ENCODE results near the gene BCAS2. TPM values are rescaled to one million over a fixed set of nuclear protein-coding genes. Genes with fewer than 3 reads are reported as not detected.

BCAS2 gene
- total and polyA plus RNA-seq, 2 donors (not counting 1 experiment from before 2014, with no cell fraction given), result 30.6 to 43.8 TPM

GRCh38 chr1:114620419-114620818, 39.0 kb upstream of the BCAS2 start:
- intact Hi-C loops (cut with micrococcal nuclease), result no loop called here
- ChIA-PET POLR2A (no interaction called here), CTCF (no interaction called here)
- Histone ChIP-seq H3K4me1 (ENCODE audit: control insufficient read depth in 2 of 2, insufficient read depth in 2 of 2, low read length in 2 of 2) (no peaks in the 10 kb centered on the region), H3K79me2 (ENCODE audit: control insufficient read depth, insufficient read depth, low read length) (no peaks in the 10 kb centered on the region), H3K9ac (ENCODE audit: low read length) (no peak overlapping the region), H3K36me3 (replicated peaks in 1 of 2; ENCODE audit: control extremely low read depth in 1 of 2, control insufficient read depth in 1 of 2, extremely low read depth in 1 of 2, insufficient read depth in 2 of 2, low read length in 1 of 2) (no peaks in the 10 kb centered on the region), H2AFZ (ENCODE audit: insufficient read depth, low read depth, low read length, poor library complexity, severe bottlenecking) (no peak overlapping the region), H3K9me3 (ENCODE audit: control extremely low read depth in 1 of 3, control insufficient read depth in 2 of 3, insufficient read depth in 1 of 3, low read length in 2 of 3) (no peaks in the 10 kb centered on the region), H3K4me2 (replicated peaks; ENCODE audit: low read depth, low read length, poor library complexity, severe bottlenecking) (no peak overlapping the region), H4K20me1 (ENCODE audit: control insufficient read depth, insufficient read depth, low read length, poor library complexity, severe bottlenecking) (no peaks in the 10 kb centered on the region), H3K27ac (ENCODE audit: low read length in 2 of 2) (no peak overlapping the region), H3K4me3 (ENCODE audit: control extremely low read depth in 1 of 5, extremely low read depth in 1 of 5, insufficient read depth in 1 of 5, low read depth in 2 of 5, low read length in 4 of 5) (no peak overlapping the region), H3K27me3 (replicated peaks in 1 of 4; ENCODE audit: control extremely low read depth in 1 of 4, control insufficient read depth in 3 of 4, insufficient read depth in 4 of 4, low read length in 3 of 4) (no peaks in the 10 kb centered on the region)
- no peak for ATAC-seq (ENCODE audit: low read depth)
- TF ChIP-seq CTCF (IDR thresholded peaks at IDR 0.05) (no peak), EZH2 (IDR thresholded peaks at IDR 0.05; ENCODE audit: borderline replicate concordance, insufficient read depth, low read depth, low read length, poor library complexity, severe bottlenecking) (no peak)
- Mint-ChIP-seq H3K27ac (no peak overlapping the region), H3K4me1 (no peaks in the 10 kb centered on the region), H3K4me3 (no peak overlapping the region), H3K27me3 (peaks cover 4% of the 10 kb centered on the region), H3K9me3 (ENCODE audit: insufficient read depth) (no peaks in the 10 kb centered on the region)
- WGBS (ENCODE audit: insufficient coverage), result no CpG with 5 or more reads among the region's 2 CpGs
- DNase-seq, result no peak

GRCh38 chr1:114618606-114619005, 37.2 kb upstream of the BCAS2 start:
- no peaks in the 10 kb centered on the region for H3K9me3 Mint-ChIP-seq (ENCODE audit: insufficient read depth)
- H3K27ac Mint-ChIP-seq, result no peak overlapping the region
- DNase-seq, result no peak
- no peaks in the 10 kb centered on the region for H4K20me1 ChIP-seq (ENCODE audit: control insufficient read depth, insufficient read depth, low read length, poor library complexity, severe bottlenecking)
- no peaks in the 10 kb centered on the region for H3K4me1 ChIP-seq (ENCODE audit: control insufficient read depth in 2 of 2, insufficient read depth in 2 of 2, low read length in 2 of 2)
- no peak overlapping the region for H3K4me2 ChIP-seq (replicated peaks; ENCODE audit: low read depth, low read length, poor library complexity, severe bottlenecking)
- ChIA-PET CTCF (no interaction called here), POLR2A (no interaction called here)
- intact Hi-C loops (cut with micrococcal nuclease), result no loop called here
- no peak for ATAC-seq (ENCODE audit: low read depth)
- TF ChIP-seq CTCF (IDR thresholded peaks at IDR 0.05) (no peak), EZH2 (IDR thresholded peaks at IDR 0.05; ENCODE audit: borderline replicate concordance, insufficient read depth, low read depth, low read length, poor library complexity, severe bottlenecking) (no peak)
- no peaks in the 10 kb centered on the region for H3K27me3 ChIP-seq (replicated peaks in 1 of 4; ENCODE audit: control extremely low read depth in 1 of 4, control insufficient read depth in 3 of 4, insufficient read depth in 4 of 4, low read length in 3 of 4)
- H3K27ac ChIP-seq (ENCODE audit: low read length in 2 of 2), result no peak overlapping the region
- peaks cover 10% of the 10 kb centered on the region for H3K27me3 Mint-ChIP-seq
- H3K9ac ChIP-seq (ENCODE audit: low read length), result no peak overlapping the region
- no peak overlapping the region for H3K4me3 Mint-ChIP-seq
- no peaks in the 10 kb centered on the region for H3K79me2 ChIP-seq (ENCODE audit: control insufficient read depth, insufficient read depth, low read length)
- no peaks in the 10 kb centered on the region for H3K36me3 ChIP-seq (replicated peaks in 1 of 2; ENCODE audit: control extremely low read depth in 1 of 2, control insufficient read depth in 1 of 2, extremely low read depth in 1 of 2, insufficient read depth in 2 of 2, low read length in 1 of 2)
- no peaks in the 10 kb centered on the region for H3K9me3 ChIP-seq (ENCODE audit: control extremely low read depth in 1 of 3, control insufficient read depth in 2 of 3, insufficient read depth in 1 of 3, low read length in 2 of 3)
- H3K4me3 ChIP-seq (ENCODE audit: control extremely low read depth in 1 of 5, extremely low read depth in 1 of 5, insufficient read depth in 1 of 5, low read depth in 2 of 5, low read length in 4 of 5), result no peak overlapping the region
- no peaks in the 10 kb centered on the region for H3K4me1 Mint-ChIP-seq
- H2AFZ ChIP-seq (ENCODE audit: insufficient read depth, low read depth, low read length, poor library complexity, severe bottlenecking), result no peak overlapping the region

All from B cell (primary cell).